GM21423 (cell line): ENCODE data around the gene HSF4.

Experiments
- ATAC-seq: cut with Tn5 transposase; IDR thresholded peaks from one replicate; pipeline ENCODE4 v1.9.1; 2021; ENCODE audit warnings: mild to moderate bottlenecking, moderate library complexity; ENCODE audit not compliant: unreplicated experiment

Gene HSF4

GRCh38 chr16:67150047-67150832 is 14.3 kb upstream of the HSF4 start:
- ATAC-seq: peak; percentile 28

DNA sequence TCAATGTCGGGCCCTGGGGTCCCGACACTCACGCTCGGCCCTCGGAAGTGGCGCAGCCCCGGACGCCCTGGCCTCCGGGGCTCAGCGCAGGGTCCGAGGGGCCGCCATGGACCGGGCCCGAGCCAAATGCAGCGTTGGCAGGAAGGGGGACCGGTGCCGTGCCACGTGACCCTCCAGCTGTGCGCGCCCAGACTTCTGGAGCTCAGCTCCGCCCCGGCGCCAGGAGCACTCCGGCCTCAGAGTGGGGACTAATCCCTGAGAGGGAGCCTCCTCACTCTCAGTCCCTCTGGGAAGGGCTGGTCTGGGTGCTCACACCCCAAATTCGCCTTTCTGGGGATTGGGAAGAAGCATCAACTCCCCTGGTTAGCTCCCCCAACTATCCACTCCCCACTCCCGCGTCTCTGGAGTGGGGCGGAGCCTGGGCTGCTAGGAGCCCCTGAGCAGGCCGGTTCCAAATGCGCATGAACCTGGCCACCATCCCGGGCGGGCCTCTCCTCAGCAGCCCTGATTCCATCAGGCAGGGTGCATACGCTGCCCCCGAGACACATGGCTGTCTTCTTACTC is 13.6 kb upstream of the HSF4 start, which contains the start of gene B3GNT9:
Gene B3GNT9 (minus strand): TSS at position 166 of the 564 bp plus-strand sequence. CDS start 513 bp downstream, outside the sequence.
- ATAC-seq: peak; percentile 55

- ATAC-seq: no peak
These were observed 13.0 kb upstream of the HSF4 start for GRCh38 chr16:67151431-67152097.

- ATAC-seq: no peak
These were observed 9.8 kb upstream of the HSF4 start for GRCh38 chr16:67154578-67155294.

DNA sequence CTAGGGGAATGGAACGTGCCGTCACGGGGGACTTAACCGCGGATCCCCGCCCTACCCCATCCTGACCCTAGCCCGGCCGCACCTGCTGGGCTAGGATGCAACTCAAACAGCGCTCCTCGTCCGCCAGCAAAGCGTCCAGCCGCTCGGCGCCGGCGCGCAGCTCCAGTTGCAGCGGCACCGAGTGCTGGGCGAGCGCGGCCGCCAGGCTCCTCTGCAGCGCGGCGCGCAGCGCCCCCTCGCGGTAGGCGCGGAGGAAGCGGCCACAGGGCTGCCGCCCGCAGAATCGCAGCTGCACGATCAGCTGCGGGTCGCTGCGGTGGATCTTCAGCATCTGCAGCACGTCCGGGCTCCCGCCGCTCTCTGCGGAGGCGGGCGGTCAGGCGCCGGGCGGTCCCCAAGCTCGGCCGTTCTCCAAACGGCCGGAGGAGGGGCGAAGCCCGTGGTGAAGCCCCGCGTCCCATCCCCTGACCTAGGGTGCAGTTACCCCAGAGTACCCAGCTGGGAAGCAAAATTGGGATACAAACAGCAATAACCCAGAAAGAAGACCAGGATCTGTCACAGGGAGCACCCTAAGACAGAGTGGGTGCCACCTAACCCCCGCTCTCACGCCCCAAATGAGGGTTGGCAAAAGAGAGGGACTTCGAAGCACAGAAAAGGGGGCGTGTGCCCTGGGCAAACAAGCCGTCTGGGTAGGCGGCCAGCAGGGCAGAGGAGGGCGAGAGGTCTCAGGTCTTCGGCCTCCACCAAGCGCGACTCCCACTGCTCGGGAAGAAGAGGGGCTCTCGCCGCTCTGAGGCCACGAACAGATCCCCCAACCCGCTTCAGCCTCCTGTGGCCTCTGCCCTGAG is 9.0 kb upstream of the HSF4 start:
- no peak for ATAC-seq

DNA sequence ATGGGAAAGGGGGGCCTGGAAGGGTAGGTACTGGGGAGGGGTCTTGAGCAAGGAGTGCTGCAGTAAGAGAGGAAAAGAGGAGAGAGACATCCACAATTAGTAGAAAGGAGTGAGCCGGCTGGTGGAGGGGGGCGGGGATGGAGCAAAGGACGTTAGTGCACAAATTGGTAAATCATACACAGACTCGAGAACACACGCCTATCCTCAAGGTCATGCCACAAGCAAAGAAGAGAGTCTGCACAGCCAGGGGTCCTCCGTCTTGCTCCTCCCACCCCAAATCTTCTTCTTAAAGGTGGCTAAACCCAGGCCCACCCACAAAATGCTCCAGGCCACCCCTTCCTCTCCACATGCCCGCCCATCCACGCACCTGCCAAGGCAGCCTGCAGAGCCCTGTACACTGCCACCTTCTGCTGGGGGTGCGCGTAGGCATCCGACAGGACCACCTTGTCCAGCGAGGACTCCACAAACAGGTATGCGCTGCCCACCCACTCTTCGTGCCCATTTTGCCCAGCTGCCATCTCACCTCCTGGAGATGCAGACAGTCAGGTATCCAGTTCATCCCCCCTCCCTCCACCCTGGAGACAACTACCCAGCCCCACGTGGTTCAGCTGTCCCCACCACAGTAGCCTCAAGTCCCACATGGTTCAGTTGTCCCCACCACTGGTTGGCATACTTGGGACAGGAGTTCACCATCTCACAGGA is 8.3 kb upstream of the HSF4 start:
- no peak for ATAC-seq

DNA sequence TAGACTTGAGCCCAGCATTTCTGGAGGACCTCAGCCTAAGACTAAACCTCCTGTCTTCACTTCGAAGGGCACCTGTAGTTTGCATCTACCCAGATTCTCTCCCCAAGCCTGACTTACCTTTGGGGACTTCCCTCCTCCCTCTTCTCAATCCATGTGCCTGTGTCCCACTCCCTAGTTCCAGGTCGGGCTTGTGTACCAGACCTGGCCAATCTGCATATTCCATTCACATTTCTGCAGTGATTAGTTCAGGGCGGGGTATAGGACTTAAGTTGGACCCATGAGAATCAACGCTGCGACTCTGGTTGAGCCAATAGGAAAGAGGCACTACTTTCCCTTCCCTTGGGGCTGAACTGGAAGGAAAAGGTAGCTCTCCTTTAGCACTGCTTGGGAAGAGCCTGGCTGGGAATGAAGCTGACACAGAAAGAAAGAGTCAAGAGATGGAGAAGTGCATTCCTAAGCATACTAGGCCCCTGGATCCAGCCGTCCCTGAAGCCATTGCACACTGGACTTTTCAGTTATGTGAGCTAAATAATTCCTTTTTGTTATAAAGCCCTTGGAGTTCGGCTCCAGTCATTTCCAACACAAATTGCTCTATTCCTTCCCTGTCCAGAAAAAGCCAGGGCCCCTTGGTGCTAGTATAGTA is 7.3 kb upstream of the HSF4 start:
- ATAC-seq: no peak

DNA sequence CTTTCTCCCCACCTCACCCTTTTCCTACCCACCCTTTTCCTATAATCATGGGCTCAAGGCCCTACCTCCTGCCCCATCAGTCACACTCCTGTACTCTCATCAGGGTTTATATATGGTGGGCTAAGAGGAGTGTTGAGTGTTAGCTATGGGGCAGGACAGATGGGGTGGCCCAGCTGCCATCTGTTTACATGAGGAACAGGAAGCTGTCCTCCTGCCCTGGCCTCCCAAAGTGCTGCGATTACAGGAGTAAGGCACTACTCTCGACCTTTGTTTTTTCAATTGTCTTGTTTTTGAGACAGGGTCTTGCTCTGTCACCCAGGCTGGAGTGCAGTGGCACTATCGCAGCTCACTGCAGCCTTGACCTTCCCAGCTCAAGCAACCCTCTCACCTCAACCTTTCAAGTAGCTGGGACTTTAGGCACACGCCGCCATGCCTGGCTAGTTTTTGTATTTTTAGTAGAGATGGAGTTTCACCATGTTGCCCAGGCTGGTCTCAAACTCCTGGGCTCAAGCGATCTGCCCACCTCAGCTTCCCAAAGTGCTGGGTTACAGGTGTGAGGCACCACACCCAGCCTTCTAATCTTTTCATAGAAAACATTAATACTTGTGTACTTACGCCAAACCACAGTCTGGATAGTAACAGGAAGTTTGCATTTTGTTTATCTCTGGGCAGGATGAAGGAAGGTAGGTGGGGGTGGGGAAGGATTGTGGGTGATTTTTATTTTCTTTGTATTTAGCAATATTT is 6.5 kb upstream of the HSF4 start:
- ATAC-seq: no peak

DNA sequence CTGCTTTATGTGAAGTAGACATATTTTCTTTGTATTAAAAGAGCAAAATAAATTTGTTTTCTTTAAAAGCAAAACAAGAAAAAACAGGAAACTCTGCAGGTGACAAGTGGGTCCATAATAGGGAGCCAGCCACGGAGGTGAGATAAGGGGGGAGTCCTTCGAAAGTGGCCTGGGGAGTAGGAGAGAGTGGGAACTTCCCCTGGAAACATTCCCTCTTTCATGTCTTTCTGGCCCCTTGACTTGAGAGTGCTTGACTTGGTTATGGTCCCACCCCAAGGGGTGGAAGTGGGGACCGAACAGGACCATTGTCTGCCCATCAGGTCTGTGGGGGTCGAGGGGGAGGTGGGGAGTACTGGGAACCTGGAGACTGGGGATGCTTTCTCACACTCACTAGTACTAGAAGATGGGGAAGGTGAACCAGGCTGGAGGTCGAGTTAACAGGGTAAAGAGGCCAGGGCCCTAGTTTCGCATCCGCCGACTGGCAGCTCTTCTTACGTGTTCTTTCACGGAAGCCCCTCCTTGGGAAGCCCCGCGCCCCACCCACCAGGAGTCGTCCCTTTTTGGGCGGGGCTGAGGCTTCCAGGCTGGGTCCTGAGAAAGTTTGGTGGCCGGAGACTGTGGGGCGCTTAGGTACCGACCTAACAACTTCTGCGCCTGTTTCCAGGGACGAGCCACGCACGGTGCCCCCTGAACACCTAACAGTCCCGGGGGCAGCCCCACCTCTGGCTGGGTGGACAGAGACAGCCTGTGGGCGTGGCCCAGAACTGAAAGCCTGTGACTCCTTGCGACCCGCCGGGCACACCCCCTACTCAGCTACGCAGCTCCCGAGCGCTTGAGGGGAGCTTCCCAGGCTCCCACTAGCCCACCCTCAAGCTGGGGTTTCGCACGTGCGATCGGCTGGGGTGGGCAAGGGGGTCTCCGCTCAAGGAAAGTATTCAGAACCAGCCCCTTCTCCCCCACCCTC is 5.6 kb upstream of the HSF4 start:
- peak; percentile 42 for ATAC-seq

DNA sequence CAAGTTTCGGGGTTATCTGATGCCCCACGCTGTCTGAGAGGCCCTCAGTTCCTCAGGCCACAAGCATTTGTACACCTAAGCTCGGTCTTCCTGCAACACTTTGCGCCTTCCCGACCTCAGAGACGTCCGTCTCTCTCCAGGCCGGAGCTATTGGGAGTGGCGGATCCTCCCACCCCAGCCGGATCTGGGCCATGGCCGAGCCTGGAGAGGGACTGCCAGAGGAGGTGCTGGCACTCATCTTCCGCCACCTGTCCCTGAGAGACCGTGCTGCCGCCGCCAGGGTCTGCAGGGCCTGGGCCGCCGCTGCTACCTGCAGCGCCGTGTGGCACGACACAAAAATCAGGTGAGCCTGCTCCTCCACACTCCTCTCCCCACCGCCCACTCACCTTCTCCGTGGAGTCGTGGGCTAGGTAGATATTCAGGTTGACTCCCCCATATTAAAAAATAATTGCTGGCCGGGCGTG is 2.9 kb upstream of the HSF4 start:
- no peak for ATAC-seq

GRCh38 chr16:67162506-67163163 is 1.9 kb upstream of the HSF4 start:
- ATAC-seq: no peak

- ATAC-seq: no peak
These were observed 1.2 kb upstream of the HSF4 start for GRCh38 chr16:67163164-67163998.

DNA sequence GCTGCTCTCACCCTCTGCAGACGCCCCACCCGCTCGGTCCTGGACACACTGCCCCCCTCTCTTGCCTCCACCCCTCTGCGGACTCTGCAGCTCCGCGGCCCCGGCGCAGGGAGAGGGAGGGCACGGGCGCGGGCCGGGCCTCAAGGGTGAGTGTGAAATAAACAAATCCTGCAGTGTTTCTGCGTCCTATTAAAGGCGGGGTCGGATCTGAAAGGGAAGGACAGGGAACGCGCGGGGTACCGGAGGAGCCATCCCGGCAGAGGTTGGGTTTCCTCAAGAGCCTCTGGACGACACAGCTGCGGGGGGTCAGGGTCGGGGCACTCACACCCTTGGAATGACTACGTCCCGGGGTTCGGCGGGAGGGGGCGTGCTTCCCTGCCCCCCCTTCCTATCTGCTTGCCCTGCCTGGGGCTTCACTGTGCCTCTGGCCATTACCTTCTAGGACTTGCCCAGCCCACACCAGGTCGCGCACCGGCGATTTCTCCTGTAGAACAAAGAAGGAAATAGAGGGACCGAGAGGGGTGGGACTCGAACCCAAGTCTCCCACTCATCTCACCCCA is 466 bp upstream of the HSF4 start:
- ATAC-seq: no peak

DNA sequence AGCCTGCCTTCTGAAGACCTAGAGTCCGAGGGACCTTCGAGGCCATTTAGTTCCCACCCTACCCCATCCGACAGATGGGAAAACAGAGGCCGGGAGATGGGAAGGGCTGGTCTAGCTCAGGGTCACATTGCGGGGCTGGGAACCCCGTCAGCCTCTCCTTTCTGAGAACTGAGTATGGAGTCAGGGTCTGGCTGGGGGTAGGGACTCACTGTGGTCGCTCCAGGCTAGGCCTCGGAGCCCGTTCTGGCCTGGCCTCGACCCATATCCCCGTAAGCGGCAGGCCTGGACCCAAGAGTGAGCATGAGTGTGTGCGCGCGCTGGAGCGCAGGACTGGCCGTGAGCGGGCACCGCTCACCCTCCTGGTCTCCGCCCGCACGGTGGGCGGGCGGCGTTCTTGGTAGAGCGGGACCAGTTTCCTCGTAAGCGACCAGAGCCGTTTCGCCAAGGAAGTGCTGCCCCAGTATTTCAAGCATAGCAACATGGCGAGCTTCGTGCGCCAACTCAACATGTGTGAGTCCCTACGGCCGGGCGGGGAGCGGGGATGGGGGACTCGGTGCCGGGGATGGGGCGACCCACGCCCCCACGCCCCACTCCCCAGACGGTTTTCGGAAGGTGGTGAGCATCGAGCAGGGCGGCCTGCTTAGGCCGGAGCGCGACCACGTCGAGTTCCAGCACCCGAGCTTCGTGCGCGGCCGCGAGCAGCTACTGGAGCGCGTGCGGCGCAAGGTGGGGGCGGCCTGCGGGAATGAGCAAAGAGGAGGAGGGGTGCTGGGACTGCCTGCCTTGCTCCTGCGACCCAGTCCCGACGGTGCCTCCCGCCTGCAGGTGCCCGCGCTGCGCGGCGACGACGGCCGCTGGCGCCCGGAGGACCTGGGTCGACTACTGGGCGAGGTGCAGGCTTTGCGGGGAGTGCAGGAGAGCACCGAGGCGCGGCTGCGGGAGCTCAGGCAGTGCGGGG is 855 bp downstream of the HSF4 start:
- ATAC-seq: no peak
